ENCODE measurements around the gene ZNF730. TPM values are rescaled to one million over a fixed set of nuclear protein-coding genes. Genes with fewer than 3 reads are reported as not detected.

The ZNF730 gene
- polyA plus RNA-seq, 12 donors = 2.1 to 5.3 (median 3.1) TPM; not detected in 1

Other genes with a start within 250 kb of the ZNF730 start
- under 1 TPM in 3 of 12 donors, not detected in 9; 0.11 to 0.27 (median 0.12) TPM for gene ZNF728, start 113.8 kb upstream of the ZNF730 start, polyA plus RNA-seq (ENCODE audit: insufficient read length in 12 of 12)
- gene ZNF724, start 133.4 kb downstream of the ZNF730 start, polyA plus RNA-seq (ENCODE audit: insufficient read length in 12 of 12) = 1 to 10 TPM in 10 of 12 donors, not detected in 2; 1.8 to 4.7 (median 2.8) TPM

Measured in muscle of arm (tissue), 12 donors.